Amniotic stem cell (primary cell): Measurements from ENCODE around the gene SSR1.
"Not testable (repeated sequence)": the region's sequence is repeated elsewhere in the genome, so short reads cannot be mapped to it uniquely, and the experiment has no call there.

Experiments
- DNase-seq: peaks from one replicate; lab custom pipeline; 2025; lab: John Stamatoyannopoulos, UW

SSR1 gene

DNA sequence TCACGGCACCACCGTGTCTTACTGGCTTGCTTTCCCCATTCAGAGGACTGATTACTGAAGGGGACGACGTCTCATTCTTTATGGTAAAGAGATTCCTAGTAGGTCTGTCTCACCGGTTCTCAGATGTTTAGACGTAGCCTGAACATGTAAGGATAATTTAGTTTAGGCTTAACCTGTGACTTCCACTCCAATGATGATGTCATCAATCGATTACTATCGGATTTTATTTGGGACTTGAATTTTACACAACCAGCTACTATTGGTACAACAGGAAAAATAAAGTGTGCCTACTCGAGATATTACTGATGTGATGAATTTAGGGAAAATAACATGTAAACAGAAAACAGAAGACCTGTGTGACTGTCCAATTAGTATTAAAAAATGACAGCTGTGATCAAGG, 4.5 kb upstream of the SSR1 start:
- DNase-seq: no peak

DNA sequence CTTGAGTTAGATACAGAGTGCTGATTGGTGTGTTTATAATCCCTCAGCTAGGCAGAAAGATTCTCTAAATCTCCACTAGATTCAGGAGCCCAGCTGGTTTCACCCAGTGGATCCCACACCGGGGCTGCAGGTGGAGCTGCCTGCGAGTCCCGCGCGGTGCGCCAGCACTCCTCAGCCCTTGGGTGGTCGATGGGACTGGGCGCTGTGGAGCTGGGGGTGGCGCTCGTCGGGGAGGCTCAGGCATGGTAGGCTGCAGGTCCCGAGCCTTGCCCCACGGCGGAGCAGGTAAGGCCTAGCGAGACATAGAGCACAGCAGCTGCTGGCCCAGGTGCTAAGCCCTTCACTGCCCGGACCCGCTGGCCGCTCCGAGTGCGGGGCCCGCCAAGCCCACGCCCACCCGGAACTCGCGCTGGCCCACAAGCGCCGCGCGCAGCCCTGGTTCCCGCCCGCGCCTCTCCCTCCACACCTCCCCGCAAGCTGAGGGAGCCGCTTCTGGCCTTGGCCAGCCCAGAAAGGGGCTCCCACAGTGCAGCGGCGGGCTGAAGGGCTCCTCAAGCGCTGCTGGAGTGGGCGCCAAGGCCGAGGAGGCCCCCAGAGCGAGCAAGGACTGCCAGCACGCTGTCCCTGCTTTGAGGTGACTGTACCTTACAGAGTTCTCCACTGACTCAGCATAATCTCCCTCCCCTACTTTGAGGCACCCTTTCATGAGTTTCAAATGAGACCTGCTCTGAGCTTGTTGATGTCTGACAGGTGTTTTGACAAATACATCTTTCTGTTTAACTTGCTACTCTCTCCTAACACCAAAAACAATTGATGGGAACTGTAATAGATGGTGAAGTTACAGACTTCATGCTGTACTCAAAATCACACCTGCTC, 3.9 kb upstream of the SSR1 start:
- DNase-seq: no peak

DNA sequence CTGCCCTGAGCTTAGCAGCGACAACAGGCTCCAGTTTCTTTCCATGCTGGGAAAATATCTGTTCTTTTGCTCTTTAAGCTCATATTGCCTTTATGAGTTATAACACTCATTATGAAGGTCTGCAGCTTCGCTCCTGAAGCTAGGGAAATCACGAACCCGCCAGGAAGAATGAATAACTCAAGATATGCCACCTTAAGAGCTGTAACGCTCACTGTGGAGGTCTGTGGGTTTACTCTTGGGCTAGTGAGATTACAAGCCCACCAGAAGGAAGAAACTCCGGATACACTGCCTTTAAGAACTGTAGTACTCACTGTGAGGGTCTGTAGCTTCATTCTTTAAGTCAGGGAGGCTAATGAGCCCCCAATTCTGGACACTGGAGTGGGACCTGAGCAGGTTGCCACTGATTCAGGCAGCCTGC, 3.0 kb upstream of the SSR1 start:
- DNase-seq: no peak

DNA sequence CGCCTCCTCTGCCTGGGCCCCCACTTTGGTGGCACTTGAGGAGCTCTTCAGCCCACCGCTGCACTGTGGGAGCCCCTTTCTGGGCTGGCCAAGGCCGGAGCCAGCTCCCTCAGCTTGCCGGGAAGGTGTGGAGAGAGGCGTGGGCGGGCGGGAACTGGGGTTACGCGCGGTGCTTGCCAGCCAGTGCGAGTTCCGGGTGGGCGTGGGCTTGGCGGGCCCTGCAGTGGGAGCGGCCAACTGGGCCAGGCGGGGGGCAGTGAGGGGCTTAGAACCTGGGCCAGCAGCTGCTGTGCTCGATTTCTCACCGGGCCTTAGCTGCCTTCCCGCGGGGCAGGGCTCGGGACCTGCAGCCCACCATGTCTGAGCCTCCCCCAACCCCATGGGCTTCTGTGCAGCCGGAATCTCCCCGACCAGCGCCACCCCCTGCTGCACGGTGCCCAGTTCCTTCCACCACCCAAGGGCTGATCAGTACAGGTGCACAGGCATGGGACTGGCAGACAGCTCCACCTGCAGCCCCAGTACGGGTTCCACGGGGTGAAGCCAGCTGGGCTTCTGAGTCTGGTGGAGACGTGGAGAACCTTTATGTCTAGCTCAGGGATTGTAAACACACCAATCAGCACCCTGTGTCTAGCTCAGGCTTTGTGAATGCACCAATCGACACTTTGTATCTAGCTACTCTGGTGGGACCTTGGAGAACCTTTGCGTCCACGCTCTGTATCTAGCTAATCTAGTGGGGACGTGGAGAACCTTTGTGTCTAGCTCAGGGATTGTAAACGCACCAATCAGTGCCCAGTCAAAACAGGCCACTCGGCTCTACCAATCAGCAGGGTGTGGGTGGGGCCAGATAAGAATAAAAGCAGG, 2.3 kb upstream of the SSR1 start:
- DNase-seq: not testable (repeated sequence)

DNA sequence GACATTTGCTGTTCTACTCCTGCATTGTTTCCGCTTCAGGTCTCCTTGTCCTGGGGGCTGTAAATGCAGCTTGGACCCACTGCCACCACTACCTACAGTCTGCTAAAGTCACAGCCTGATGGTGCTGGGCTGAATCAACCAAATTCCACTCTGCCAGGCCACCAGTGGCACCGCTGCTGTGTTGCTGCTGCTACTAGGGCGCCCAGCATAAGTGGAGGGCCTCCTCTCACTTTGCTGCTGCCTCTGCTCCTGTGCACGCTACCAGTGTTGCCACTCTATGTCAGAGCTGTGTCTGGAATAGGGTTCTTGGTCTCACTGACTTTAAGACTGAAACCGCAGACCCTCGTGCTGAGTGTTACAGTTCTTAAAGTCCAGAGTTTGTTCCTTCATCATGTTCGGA, 1.4 kb upstream of the SSR1 start:
- no peak for DNase-seq

DNA sequence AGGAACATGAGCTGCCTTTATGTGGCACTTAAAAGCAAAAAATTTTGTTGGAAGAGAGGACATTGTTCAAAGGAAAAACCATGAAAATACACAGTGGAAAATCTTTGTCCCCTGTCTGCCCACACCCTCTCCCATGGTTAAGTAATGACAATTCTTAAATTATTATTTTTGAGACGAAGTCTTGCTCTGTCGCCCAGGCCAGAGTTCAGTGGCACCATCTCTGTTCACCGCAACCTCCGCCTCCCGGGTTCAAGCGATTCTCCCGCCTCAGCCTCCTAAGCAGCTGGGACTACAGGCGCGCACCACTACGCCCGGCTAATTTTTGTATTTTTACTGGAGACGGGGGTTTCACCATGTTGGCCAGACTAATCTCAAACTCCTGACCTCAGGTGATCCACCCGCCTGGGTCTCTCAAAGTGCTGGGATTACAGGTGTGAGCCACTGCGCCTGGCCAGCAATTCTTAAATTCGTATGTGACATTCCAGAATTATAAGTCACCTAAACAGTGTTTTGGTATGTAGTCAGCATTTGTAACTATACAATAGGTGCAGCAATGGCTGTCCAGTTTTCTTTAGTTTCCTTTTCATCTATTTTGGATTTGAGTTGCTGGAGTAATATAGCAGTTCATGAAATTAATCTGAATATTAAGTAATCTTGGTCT, 636 bp upstream of the SSR1 start:
- no peak for DNase-seq

DNA sequence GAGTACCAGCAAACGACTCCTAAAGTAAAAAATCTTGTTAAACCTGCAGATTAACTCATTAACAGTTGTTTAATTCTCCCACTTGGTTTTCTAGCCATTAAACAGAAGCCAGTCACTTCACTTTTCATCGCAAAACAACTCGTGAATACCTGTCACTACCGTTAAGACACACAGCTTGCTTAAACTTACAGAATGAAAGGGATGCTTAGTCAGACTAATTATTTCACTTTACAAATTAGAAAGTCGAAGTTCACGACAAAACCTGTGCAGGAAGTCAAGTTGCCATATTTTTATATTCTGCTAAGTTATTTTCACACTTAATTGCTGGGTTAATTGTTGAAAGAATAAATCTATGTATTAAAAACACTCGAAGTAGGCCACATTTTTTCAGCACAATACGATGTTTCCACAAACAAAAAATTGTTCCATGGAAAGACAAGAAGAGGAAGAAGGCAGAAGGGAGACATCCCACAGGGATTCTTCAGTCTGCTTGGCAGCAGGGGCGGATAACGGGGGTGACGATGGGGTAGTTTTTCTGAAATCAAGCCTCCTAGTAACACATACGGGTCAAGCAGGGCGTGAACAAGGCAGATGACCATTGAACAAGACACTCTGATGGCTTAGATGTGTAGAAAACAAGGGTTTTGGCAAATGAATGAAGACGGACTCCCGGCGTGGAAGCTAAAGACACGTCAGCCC, 933 bp downstream of the SSR1 start:
- no peak for DNase-seq

DNA sequence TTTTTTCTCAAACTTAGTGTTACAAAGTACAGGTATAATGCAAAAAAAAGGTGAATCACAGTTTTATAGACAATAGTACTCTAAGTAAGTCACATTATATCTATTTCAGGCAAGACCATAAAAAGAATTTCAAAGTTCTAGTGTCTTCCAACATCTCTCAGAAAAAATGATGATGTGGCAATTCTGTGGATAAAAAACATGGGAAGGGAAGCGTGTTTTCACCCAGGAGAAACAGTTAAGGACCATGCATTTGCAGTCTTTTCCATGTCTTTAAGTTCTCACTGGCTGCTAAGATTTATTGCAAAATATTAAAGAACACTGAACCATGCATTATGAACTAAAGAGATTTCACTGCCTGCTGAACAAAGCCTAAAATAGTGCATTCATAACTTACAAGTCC, 1.8 kb downstream of the SSR1 start:
- DNase-seq: no peak

DNA sequence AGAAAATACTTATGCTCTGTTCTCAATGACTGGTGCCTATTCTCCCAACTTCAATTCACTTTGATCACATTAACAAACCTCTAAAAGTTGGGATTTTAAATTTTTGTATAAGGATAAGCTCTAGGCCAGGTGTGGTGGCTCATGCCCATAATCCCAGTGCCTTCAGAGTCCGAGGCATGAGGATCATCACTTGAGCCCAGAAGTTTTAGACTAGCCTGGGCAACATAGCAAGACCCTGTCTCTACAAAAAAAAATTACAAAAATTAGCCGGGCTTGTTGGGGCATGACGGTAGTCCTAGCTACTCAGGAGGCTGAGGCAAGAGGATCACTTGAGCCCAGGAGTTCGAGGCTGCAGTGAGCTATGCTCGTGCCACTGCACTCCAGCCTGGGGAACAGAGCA, 3.9 kb downstream of the SSR1 start:
- no peak for DNase-seq

DNA sequence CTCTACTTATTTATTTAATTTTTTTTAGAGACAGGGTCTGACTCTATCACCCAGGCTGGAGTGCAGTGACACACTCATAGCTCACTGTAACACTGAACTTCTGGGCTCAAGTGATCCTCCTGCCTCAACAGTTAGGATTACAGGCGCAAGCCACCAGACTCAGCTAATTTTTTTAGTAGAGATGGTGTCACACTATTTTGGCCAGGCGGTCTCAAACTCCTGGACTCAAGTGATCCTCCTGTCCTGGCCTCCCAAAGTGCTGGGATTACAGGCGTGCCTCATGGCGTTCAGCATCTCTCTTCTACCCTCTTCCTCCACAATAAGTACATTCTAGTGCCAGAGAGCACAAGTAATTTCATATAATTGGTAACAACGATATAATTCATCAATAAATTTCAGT, 5.5 kb downstream of the SSR1 start:
- DNase-seq: no peak

DNA sequence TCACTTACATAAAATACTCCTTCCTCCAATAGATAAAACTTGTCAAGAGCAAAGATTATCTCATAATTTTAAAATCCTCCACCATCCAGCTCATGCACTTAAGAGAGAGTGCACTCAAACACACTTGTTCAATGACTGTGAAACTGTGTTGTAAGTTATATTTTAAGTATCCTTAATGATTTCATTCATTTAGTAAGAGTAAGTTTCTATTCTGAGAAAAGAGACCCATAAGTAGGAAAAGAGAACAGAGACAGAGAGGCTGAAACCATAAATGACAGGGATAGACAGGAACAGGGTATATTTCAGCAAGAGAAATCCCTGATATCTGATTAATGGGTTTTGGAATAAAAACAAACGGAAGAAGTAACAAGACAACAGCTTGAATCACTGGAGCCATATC, 8.2 kb downstream of the SSR1 start:
- no peak for DNase-seq

DNA sequence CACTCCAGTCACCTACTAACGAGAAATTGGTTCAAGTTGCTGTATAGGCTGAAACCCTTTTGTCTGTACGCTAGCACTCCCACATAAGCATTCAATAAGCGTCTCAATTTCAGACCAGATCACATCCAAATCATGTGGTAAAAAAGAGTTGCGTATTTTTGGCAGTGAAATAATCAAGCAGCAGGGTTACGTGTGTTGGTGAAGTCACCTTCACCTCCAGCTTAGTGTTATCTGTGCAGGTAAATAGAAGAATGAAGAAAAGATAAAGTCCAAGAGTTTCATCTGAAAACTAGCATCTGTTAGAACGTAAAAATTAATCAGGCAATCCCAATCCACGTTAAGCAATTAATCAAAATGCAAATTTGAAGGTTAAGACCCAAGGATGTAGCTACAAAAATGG, 11.3 kb downstream of the SSR1 start:
- no peak for DNase-seq

DNA sequence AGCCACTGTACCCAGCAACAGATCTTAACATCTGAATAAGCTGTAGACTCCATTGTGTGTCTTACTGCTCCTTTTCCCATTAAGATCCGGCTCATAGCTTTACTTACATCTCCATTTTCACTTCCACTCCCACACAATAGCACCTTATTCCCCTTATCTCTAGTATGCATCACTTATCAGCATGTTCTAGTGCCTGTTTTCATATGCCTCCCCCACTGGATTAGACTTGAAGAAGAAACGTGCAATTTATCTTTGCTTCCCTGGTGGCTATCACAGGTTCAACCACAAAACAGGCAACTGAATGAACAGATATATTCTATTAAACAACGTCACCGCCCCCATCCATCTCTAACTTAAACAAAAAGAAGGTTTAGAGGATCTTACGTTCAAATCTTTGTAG, 12.1 kb downstream of the SSR1 start:
- no peak for DNase-seq

DNA sequence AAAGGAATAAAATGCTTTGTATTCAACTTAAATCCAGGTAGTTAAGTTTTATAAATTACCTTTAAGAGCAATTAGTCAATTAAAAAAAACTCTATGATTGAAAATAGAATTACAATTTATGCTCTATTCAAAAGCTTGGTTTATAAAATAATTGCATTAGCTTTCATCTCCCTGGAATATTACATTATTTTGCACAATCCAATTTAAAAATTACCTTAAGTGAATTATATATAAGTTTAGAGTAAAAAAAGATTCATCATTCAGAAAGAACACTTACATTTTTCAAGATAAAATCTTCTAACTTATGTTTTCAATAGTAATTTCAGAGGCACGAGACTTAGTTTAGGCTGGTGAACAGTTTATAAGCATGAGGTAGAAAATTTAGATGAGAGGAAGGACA, 14.9 kb downstream of the SSR1 start:
- no peak for DNase-seq

DNA sequence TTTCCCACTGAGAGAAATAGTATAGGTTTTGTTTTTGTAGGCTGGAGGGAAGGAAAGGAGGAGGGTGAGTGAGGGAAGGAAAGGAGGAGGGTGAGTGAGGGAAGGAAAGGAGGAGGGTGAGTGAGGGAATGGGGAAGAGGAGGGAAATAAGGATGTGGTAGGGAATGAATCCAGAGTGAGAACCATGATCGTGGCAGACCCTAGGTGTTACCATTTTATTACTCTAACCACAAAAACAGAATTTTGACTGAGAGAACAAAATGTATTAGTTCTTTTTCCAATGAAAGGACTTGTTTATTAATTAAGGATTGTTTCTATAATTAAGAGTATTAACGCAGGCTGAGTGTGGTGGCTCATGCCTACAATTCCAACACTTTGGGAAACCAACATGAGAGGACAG, 16.4 kb downstream of the SSR1 start:
- DNase-seq: no peak

DNA sequence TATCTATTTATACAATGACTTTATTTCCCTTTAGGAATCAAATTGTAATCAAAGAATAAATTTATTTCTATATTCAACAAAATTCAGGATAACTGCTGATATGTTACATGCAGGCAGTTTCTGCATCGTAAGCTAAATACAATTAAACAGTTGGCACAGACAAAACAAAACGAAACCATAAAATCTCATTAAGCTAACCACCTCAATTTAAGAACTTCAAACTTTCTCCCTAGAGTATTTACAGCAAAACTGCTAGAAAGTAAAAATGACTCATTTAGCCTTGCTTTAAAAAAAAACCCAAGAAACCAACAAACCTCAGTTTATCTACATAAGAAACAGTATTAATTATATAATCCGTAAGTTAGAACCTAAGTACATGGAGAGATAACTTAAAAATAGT, 17.1 kb downstream of the SSR1 start:
- no peak for DNase-seq

DNA sequence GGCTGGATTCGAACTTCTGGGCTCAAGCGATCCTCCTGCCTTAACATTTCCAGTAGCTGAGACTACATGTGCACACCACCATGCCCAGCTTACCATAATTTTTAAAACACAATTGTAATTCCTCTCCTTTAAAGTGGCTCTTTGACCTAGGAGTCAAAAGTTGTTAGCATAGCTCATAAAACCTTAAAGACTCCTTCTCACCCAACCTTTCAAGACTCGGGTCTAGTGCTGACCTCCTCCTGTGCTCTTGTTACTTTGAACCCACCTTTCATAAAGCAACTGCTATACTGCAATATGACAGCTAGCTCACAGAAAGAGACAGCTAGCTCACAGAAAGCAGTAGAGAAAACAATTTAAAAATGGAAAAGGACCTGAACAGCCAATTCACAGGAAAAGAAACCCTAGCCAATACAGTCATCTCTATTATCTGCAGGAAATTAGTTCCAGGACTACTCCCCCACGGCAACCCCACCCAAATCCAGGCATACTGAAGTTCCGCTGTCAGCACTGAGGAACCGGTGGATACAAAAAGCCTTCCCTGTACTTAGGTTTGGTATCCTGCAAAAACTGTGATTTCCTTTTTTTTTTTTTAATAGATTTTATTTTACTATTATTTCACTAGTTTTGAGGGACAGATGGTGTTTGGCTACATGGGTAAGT, 20.3 kb downstream of the SSR1 start:
- no peak for DNase-seq

DNA sequence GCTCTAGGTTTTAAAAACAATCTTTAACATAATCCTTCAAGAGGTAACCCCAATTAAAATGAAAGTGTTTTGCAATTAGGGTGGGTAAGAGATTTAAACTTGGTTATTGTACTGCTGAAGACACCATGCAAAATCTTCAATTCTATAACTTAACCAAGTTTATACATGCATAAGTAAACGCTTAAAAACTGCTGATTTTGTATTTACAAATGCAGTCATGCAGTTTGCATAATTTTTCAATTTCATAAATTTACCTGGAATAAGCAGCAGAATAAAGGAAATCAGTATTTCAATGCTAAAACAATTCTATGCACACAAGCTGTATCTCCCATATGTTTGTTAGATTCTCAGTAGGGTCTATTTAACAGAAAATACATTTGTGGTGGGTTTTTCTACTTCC, 22.9 kb downstream of the SSR1 start:
- no peak for DNase-seq

DNA sequence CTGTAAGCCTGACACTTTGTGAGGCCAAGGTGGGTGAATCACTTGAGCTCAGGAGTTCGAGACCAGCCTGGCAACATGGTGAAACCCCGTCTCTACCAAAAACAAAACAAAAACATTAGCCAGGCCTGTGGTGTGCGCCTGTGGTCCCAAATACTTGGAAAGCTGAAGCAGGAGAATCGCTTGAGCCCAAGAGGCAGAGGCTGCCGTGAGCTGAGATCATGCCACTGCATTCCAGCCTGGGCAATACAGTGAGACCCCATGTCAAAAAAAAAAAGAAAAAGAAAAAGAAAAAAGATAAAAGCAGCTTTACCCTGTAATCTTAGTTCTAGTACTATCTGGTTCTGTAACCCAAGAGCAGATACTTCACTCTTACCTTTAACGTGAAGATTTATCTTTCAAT, 27.6 kb downstream of the SSR1 start:
- no peak for DNase-seq

DNA sequence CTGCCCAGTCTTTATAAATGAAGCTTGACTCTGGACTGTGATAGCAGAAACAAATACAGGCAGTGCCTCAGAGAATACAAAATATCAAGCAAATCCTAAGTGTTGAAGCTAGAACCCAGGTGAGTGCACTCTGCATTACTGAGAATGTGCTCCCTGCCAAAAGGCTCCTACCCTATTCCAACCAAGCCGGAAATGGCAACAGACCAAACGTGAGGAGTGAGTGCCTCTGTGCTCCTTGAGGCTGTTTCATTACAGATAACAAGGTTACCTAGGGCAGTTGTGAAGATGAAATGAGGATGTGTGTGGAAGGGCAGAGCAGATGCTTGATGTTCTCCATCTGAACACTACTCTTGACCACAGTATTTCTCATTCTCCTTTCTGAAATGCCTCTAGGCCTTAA, 29.3 kb downstream of the SSR1 start:
- no peak for DNase-seq

DNA sequence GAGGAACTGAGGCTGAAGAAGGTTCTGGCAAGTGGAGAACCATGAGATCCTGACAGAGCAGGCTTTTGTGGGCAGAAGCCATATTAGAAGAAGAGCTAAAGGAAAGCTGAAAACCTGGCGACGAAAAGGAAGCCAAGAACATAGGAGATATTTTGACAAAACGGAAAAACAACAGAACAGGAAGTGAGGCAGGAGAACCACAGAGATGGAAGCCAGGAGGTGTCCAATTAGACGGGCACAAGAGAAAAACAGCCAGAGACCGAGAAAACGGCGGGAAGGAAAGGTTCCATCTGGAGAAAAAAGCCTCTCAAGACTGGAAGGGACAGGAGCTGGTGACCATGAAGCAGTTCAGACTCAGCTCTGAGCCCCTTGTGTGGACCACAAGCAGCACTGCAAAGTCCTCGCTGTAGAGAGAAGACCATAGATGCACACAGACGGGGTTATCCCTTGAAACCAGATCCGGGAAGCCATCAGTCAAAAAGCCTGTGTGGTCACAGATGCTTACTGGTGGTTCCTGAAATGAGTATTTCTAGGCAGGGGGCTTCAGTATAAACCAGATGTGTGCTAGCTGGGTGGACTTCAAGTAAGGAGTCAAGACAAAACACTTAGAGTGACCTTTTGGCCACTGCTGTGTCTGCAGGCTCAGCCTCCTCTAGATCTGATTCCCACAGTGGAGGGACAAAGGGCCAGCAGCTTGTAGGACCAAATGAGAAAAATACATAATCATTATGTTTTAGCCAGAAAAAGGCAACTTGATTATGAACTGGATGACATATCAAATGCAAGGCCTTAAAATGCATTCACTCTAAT, 30.7 kb downstream of the SSR1 start:
- no peak for DNase-seq
